NCI-H1436 (cell line): ENCODE results near the gene CDC5L.
"Not testable (repeated sequence)": the region's sequence is repeated elsewhere in the genome, so short reads cannot be mapped to it uniquely, and the experiment has no call there.

Source experiments
- DNase-seq: peaks from one replicate; lab custom pipeline; 2025; lab: John Stamatoyannopoulos, UW

Gene CDC5L

GRCh38 chr6:44415449-44415848 lies 27.9 kb downstream of the CDC5L start:
- DNase-seq: no peak

GRCh38 chr6:44415873-44416502 lies 28.5 kb downstream of the CDC5L start:
- no peak for DNase-seq

- DNase-seq: no peak
These were observed 35.0 kb downstream of the CDC5L start for GRCh38 chr6:44422531-44422930.

GRCh38 chr6:44423306-44423705 lies 35.8 kb downstream of the CDC5L start:
- DNase-seq: no peak

- DNase-seq: no peak
These were observed 38.4 kb downstream of the CDC5L start for GRCh38 chr6:44425951-44426350.

GRCh38 chr6:44428682-44429081 lies 41.2 kb downstream of the CDC5L start:
- DNase-seq: no peak

- DNase-seq: no peak
These were observed 42.8 kb downstream of the CDC5L start for GRCh38 chr6:44430326-44430725.

GRCh38 chr6:44431118-44431725 lies 43.7 kb downstream of the CDC5L start:
- peak; percentile 42 for DNase-seq

GRCh38 chr6:44432227-44432626 lies 44.7 kb downstream of the CDC5L start:
- DNase-seq: no peak

GRCh38 chr6:44432726-44433125 lies 45.2 kb downstream of the CDC5L start:
- no peak for DNase-seq

- no peak for DNase-seq
These were observed 48.0 kb downstream of the CDC5L start for GRCh38 chr6:44435500-44435899.

GRCh38 chr6:44438827-44439226 lies 51.3 kb downstream of the CDC5L start:
- no peak for DNase-seq

- no peak for DNase-seq
These were observed 52.0 kb downstream of the CDC5L start for GRCh38 chr6:44439270-44440045.

GRCh38 chr6:44441091-44441855 lies 53.8 kb downstream of the CDC5L start:
- no peak for DNase-seq

- no peak for DNase-seq
These were observed 54.7 kb downstream of the CDC5L start for GRCh38 chr6:44442236-44442635.

GRCh38 chr6:44442833-44443444 lies 55.4 kb downstream of the CDC5L start:
- DNase-seq: no peak

GRCh38 chr6:44444853-44445252 lies 57.3 kb downstream of the CDC5L start:
- DNase-seq: no peak

GRCh38 chr6:44446626-44447300 lies 59.3 kb downstream of the CDC5L start:
- no peak for DNase-seq

GRCh38 chr6:44449181-44449580 lies 61.7 kb downstream of the CDC5L start:
- not testable (repeated sequence) for DNase-seq

GRCh38 chr6:44451803-44452695 lies 64.5 kb downstream of the CDC5L start:
- DNase-seq: no peak
